Stimulated activated CD8-positive, alpha-beta memory T cell treated with anti-CD3 and anti-CD28 coated beads, Interleukin-7, amount 100 ng/mL, for 24 hours (primary cell): ENCODE data around the gene PPP1R3C.

Source experiments
- DNase-seq: peaks from one replicate; pipeline ENCODE4 v3.0.0-alpha.2; 2020; ENCODE audit warnings: low read depth

Gene PPP1R3C

GRCh38 chr10:91632671-91633550 is at the start of gene PPP1R3C:
PPP1R3C (minus strand) TSS chr10:91633071; CDS start chr10:91632969, 102 bp downstream.
- peak; percentile 4 for DNase-seq

- DNase-seq: no peak
These were observed 48.7 kb upstream of the PPP1R3C start for GRCh38 chr10:91681361-91682276.

- DNase-seq: no peak
These were observed 47.6 kb upstream of the PPP1R3C start for GRCh38 chr10:91680487-91680886.

- DNase-seq: no peak
These were observed 46.4 kb upstream of the PPP1R3C start for GRCh38 chr10:91679296-91679695.

- DNase-seq: no peak
These were observed 45.0 kb upstream of the PPP1R3C start for GRCh38 chr10:91677911-91678310.

GRCh38 chr10:91672021-91672608 is 39.2 kb upstream of the PPP1R3C start:
- DNase-seq: no peak

GRCh38 chr10:91668913-91669312 is 36.0 kb upstream of the PPP1R3C start:
- DNase-seq: no peak

GRCh38 chr10:91665842-91666241 is 33.0 kb upstream of the PPP1R3C start:
- no peak for DNase-seq

GRCh38 chr10:91664426-91664825 is 31.6 kb upstream of the PPP1R3C start:
- no peak for DNase-seq

GRCh38 chr10:91662993-91663392 is 30.1 kb upstream of the PPP1R3C start:
- no peak for DNase-seq

- no peak for DNase-seq
These were observed 20.5 kb upstream of the PPP1R3C start for GRCh38 chr10:91653219-91653870.

- no peak for DNase-seq
These were observed 19.5 kb upstream of the PPP1R3C start for GRCh38 chr10:91652364-91652763.

GRCh38 chr10:91643700-91644099 is 10.8 kb upstream of the PPP1R3C start:
- no peak for DNase-seq

- DNase-seq: no peak
These were observed 10.2 kb upstream of the PPP1R3C start for GRCh38 chr10:91642831-91643692.

- DNase-seq: no peak
These were observed 4.0 kb upstream of the PPP1R3C start for GRCh38 chr10:91636892-91637291.

- DNase-seq: peak; percentile 4
These were observed 2.8 kb upstream of the PPP1R3C start for GRCh38 chr10:91635401-91636400.

- DNase-seq: no peak
These were observed 2.0 kb upstream of the PPP1R3C start for GRCh38 chr10:91634898-91635297.

GRCh38 chr10:91634246-91634645 is 1.4 kb upstream of the PPP1R3C start:
- DNase-seq: no peak

- no peak for DNase-seq
These were observed 2.2 kb downstream of the PPP1R3C start for GRCh38 chr10:91630625-91631024.
